Left ventricle myocardium superior (tissue), 1 donor: ENCODE data around the gene SERF1B. TPM values are rescaled to one million over a fixed set of nuclear protein-coding genes. Genes with fewer than 3 reads are reported as not detected.
A peak's percentile ranks its signal among the peaks of the same experiment; 100 is the strongest.
"Not testable (repeated sequence)": the region's sequence is repeated elsewhere in the genome, so short reads cannot be mapped to it uniquely, and the experiment has no call there.

Experiments
- ATAC-seq: fragments of 200-7000 bp; cut with Tn5 transposase; one replicate; pipeline ENCODE4 v1.9.1; 2020; ENCODE audit warnings: mild to moderate bottlenecking, moderate library complexity
- DNase-seq: peaks from one replicate; pipeline ENCODE4 v3.0.0-alpha.2; 2020
- intact Hi-C: fragments of 100-400 bp; cut with micrococcal nuclease; formaldehyde crosslinking; loops from one replicate; pipeline ENCODE4 v1.11.0; 2022
- long read RNA-seq: library from polyadenylated mRNA; unstranded; transcript quantifications from one replicate; pipeline ENCODE4 v2.0.0, GENCODE V29; 2021
- total RNA-seq: library from RNA; stranded (reverse); fragmentation: NEBNext Ultra II Directional; extraction: Animal tissue kit (Norgen Biotek cat#: 25700); gene quantifications from one replicate; pipeline ENCODE4 v1.2.1, GENCODE V29; 2021
- donor health status: DM: no; HTN: yes; CAD: no; lungs with severe emphysema.

Gene SERF1B
- 38.1 TPM for total RNA-seq
- long read RNA-seq, transcript SERF1B-202 (3 exons, 703 nt) = major isoform, 12 of 17 reads
- long read RNA-seq, partial matches to known transcripts = 0 of 17 reads
- long read RNA-seq, other reads (novel, unspliced or antisense) = 1 of 17 reads

GRCh38 chr5:70025106-70025844, at the start of gene SERF1B:
Gene SERF1B, plus strand, starts transcription at chr5:70025251. Its CDS starts 201 bp downstream, at chr5:70025452.
- peak; percentile 100 for ATAC-seq
- DNase-seq, intact Hi-C loops: not testable (repeated sequence)

DNA sequence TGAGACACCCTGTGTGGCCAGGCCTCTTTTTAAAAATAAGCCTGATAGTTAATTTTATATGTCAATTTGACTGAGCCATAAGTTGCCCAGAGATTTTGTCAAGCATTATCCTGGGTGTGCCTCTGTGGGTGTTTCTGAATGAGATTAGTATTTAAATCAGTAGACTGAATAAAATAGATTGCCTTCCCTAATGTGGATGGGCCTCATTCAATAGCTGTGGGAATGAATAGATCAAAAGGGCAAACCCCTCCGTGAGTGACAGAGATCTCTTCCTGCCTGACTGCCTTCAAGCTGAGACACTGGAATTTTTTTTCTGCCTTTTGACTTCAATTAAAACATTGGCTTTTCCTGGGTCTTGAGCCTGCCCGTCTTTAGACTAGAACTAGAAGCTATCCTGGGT, 33.3 kb upstream of the SERF1B start:
- ATAC-seq, intact Hi-C loops, DNase-seq: not testable (repeated sequence)

DNA sequence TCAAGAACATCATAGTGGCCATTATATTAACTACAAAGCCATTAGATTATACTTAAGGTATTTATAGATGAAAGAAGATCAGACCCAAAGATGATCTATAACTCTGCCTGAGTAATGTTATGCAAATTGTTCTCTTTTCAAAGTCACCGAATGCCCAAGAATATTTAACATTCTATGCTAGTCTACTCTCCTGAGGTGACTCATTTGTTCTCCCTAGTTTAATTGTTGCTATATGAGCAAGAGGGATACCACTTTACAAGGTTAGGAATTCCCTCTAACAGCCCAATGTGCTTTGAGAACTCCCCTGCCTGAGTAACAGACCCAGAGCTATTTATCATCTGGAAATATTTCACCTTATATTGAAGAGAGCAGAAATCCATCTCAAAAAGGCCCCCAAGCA, 29.5 kb upstream of the SERF1B start:
- intact Hi-C loops, ATAC-seq, DNase-seq: not testable (repeated sequence)

DNA sequence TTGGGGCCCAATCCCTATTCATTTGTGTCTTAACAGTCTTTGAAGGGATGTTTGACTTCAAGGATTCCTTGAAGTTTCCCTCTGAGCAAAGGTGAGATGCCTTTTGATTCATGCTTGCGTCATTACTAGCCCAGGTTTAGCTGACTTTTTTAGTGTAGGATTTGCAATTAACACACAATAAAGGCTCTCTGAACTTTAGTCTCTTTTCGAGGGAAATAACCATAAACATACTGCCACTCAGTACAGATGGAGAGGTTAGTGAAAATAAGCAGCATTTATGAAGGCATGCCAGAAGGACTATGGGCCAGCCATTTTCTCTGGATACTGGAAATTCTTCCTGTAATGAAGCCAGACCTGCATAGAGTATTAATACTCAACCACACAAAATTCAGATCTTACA, 4.4 kb upstream of the SERF1B start:
- ATAC-seq, DNase-seq, intact Hi-C loops: not testable (repeated sequence)

GRCh38 chr5:70025845-70026145, 744 bp downstream of the SERF1B start:
- DNase-seq, intact Hi-C loops: not testable (repeated sequence)
- peak; percentile 36 for ATAC-seq

DNA sequence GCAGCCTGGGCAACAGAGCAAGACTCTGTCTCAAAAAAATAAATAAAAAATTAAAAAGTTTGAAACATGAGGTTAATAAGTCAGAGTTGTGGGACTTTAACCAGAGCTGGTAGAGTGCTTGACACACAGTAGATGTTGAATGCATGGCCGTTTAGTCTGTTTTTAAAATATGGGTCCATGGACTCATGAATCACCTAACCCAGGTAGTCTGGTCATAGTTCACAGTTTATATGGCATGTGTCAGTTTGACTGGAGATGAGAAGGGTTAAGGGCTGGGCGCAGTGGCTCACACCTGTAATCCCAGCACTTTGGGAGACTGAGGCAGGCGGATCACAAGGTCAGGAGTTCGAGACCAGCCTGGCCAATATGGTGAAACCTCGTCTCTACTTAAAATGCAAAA, 6.2 kb downstream of the SERF1B start:
- DNase-seq, ATAC-seq, intact Hi-C loops: not testable (repeated sequence)

GRCh38 chr5:70041411-70041810, 16.4 kb downstream of the SERF1B start:
- intact Hi-C loops, ATAC-seq, DNase-seq: not testable (repeated sequence)

DNA sequence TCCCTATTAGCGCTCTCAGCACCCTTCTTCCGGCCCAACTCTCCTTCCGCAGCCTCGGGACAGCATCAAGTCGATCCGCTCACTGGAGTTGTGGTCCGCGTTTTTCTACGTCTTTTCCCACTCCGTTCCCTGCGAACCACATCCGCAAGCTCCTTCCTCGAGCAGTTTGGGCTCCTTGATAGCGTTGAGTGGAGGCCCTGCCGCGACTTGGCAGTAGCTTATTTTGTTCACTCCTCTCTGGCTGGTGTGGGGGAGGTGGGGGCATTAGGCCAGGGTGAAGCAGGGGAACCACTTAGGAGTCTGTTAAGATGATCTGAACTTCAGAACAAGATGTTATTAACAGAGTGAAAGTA, 24.7 kb downstream of the SERF1B start:
- intact Hi-C loops, DNase-seq: not testable (repeated sequence)
- peak; percentile 47 for ATAC-seq

DNA sequence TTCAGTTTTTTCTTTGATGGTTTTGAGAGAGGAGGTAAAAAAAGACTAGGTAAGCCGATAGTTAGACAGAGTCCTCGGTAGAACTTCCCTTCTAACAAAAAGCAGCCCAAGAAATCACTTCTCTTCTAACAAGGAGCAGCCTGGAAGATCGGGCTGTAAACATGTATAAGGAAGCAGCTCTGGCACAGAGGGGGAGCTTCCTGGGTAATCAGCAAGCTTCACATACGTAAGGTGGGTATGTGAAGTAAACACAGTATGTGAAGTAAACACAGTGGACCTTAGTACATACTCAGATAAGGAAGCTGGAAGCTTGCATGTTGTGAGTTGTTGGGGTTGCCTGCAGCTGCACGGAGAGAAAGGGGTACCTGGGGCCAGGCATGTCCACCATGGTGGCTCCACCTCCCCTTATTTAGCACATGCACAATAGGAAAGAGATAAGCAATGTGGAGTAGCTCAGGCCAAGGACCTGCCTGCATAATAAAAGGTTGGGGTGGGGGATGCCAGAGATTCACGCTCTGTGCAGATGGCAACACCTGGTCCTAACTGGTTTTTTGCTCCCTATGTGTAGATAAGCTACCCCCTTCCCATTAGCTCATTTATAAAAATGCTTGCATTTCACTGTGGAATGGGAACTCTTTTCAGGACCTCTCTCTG, 31.4 kb downstream of the SERF1B start:
- not testable (repeated sequence) for DNase-seq
- ATAC-seq = peak; percentile 55

DNA sequence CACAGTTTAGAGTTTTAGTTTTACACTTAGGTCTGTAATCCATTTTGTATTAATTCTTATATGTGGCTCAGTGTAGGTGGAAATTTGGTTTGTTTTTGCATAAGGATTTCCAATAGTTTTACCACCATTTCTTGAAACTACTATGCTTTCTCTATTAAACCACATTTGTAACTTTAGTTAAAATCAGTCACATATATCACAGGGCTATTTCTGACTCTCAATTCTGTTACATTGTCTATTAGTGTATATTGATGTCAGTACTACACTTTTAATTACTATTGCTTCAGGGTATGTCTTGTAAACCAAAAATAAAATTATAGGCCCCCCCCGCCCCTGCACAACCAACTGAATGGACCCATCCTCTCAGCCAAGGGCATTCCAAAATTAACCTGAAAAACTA, 32.1 kb downstream of the SERF1B start:
- DNase-seq, intact Hi-C loops: not testable (repeated sequence)

More for the DNA sequence above, 31.4 kb downstream of the SERF1B start:
- intact Hi-C loops = not testable (repeated sequence)

DNA sequence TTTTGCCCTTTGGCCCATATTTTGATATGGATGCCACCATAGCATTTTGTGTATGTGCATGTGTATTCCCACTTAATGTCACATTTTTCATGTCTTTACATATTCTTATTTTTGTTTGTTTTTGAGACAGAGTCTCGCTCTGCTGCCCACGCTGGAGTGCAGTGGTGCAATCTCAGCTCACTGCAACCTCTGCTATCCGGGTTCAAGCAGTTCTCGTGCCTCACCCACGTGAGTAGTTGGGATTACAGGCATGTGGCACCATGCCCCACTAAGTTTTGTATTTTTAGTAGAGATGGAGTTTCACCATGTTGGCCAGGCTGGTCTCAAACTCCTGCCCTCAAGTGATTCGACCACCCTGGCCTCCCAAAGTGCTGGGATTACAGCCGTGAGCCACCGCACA, 52.6 kb downstream of the SERF1B start:
- ATAC-seq, DNase-seq, intact Hi-C loops: not testable (repeated sequence)

More for the DNA sequence above, 32.1 kb downstream of the SERF1B start:
- not testable (repeated sequence) for ATAC-seq

DNA sequence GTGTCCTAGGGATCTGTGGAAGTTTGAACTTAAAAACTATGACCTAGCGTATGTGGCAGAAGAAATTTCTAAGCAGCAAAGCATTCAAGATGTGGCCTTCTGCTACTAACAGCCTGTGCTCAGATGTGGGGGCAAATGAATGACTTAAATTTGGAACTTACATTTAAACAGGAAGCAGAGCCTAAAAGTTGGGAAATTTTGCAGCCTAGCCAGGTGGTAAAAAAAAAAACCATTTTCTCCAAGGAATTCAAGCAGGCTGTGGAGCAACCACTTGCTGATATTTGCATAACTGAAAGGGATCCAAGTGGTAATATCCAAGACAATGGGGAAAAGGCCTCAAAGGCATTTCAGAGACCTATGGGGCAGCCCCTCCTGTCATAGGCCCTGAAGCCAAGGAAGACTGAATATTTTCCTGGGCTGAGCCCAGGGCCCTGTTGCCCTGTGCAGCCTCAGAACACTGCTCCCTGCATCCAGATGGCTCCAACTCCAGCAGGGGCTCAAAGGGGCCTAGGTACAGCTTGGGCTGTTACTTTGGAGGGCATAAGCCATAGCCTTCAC, 63.9 kb downstream of the SERF1B start:
- ATAC-seq = peak; percentile 63
- intact Hi-C loops, DNase-seq: not testable (repeated sequence)

GRCh38 chr5:70091776-70092175, 66.7 kb downstream of the SERF1B start:
- intact Hi-C loops, DNase-seq, ATAC-seq: not testable (repeated sequence)

Other genes with a start within 250 kb of the SERF1B start
- 24.2 TPM for gene SMN2, start 24.4 kb downstream of the SERF1B start, total RNA-seq